ENCODE data around the gene CACFD1.

DNA sequence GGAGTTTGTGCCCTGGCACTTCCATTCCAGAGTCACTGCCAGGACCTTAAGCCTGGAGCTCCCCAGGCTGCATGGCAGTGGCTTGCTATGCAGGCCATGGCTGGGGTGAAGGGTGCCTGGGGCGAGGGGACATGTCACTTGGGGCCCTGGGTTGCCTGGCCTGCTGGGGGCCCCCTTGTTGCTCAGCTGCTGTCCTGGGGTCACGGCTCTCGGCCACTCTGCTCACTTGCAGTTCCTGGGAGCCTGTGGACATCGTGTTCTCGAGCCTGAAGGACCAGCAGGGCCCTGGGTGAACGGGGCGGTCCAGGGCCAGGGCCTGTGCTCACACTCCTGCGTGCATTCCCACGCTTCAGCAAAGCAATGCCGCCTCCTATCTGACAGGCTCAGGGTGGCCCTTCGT lies 33.6 kb downstream of the CACFD1 start:
- no peak for TF ChIP-seq POLR2A (IDR thresholded peaks at IDR 0.05)
- TF ChIP-seq, protein P1, sequence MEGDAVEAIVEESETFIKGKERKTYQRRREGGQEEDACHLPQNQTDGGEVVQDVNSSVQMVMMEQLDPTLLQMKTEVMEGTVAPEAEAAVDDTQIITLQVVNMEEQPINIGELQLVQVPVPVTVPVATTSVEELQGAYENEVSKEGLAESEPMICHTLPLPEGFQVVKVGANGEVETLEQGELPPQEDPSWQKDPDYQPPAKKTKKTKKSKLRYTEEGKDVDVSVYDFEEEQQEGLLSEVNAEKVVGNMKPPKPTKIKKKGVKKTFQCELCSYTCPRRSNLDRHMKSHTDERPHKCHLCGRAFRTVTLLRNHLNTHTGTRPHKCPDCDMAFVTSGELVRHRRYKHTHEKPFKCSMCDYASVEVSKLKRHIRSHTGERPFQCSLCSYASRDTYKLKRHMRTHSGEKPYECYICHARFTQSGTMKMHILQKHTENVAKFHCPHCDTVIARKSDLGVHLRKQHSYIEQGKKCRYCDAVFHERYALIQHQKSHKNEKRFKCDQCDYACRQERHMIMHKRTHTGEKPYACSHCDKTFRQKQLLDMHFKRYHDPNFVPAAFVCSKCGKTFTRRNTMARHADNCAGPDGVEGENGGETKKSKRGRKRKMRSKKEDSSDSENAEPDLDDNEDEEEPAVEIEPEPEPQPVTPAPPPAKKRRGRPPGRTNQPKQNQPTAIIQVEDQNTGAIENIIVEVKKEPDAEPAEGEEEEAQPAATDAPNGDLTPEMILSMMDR (IDR thresholded peaks at IDR 0.05): no peak
- TF ChIP-seq EP300 (IDR thresholded peaks at IDR 0.05): no peak

All from sigmoid colon (tissue), 4 donors.